ENCODE measurements around the gene RAI14.
"Not testable (repeated sequence)": the region's sequence is repeated elsewhere in the genome, so short reads cannot be mapped to it uniquely, and the experiment has no call there.

Gene RAI14

DNA sequence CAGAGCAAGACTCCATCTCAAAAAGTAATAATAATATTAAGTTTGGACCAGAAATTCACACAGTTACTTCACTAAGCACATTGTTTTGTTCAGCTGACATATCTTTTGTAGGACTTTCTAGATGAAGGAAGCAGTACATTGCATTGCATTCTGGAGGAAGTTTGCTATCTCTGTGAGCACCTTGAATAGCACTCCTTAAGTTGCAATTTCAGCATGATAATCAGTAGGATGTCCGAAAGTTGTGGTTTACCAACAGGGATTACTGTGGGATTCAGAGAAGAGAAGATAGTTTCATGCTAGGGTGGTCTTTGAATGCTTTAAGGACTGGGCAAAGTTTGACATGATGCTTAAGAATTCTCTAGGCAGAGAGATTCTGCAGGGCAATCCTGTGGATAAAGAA lies 164.5 kb downstream of the RAI14 start:
- no peak for DNase-seq (ENCODE audit: low spot score)

DNA sequence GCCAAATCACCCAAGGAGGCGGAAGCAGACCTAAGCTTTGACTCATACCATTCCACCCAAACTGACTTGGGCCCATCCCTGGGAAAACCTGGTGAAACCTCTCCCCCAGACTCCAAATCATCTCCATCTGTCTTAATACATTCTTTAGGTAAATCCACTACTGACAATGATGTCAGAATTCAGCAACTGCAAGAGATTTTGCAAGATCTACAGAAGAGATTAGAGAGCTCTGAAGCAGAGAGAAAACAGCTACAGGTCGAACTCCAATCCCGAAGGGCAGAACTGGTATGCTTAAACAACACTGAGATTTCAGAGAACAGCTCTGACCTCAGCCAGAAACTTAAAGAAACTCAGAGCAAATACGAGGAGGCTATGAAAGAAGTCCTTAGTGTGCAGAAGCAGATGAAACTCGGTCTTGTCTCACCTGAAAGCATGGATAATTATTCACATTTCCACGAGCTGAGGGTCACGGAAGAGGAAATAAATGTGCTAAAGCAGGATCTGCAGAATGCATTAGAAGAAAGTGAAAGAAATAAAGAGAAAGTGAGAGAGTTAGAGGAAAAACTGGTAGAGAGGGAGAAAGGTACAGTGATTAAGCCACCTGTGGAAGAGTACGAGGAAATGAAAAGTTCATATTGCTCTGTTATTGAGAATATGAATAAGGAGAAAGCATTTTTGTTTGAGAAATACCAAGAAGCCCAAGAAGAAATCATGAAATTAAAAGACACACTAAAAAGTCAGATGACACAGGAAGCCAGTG lies 167.0 kb downstream of the RAI14 start:
- no peak for DNase-seq (ENCODE audit: low spot score)

DNA sequence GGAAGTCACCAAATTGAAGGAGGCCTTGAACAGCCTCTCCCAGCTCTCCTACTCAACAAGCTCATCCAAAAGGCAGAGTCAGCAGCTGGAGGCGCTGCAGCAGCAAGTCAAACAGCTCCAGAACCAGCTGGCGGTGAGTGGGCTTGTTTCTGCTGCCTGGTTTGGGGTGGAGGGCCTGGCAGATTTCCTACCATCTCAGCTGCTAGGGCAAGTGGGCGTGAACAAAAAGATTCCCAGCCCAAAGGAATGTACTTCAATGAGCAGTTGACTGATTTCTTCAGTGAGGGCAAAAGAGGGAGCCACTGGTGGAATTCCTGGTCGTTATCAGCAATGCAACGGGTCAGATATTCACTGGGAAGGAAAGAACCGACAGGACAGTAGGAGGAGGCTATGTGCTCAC lies 170.2 kb downstream of the RAI14 start:
- DNase-seq (ENCODE audit: low spot score), result no peak

DNA sequence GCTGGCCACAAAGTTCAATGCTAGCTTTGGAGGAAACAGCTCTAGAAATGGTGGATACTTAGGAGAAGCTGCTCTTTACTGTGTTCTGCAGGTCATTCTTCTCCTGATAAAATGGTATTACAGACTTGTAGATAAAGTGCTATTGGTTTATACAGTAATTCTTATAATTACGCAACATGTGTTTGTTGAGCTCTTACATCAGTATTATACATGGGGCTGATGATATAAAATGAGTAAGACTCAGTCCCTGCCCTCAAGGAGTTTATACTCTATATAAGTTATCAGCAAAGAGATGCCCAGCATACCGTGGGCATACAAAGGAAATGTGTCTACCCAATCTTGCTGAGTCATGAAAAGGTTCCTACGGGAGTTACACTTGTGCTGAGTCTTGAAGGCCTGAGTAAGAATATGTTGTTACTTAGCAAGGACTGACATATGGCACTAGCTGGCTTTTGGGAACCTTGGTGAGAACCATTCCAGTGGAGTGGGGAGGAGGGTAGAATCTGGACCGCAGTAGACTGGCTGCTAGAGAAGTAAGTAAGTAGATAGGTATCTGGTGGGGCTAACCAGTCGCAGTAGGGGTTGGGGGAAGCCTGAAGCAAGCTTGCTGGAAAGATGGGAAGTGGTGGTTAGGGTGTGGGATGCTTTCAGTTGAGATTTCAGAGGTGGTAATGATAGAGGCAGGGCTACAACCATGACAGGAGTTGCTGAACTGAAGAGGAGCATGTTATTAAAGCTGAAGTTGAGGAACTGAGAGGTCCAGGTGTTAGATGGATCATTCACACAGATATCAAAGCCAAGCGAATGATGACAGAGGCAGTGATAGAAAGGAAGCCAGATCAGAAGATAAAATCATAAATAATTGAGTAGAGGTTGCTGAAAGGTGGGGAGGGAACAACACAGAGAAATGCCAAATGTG lies 171.7 kb downstream of the RAI14 start:
- no peak for DNase-seq (ENCODE audit: low spot score)

DNA sequence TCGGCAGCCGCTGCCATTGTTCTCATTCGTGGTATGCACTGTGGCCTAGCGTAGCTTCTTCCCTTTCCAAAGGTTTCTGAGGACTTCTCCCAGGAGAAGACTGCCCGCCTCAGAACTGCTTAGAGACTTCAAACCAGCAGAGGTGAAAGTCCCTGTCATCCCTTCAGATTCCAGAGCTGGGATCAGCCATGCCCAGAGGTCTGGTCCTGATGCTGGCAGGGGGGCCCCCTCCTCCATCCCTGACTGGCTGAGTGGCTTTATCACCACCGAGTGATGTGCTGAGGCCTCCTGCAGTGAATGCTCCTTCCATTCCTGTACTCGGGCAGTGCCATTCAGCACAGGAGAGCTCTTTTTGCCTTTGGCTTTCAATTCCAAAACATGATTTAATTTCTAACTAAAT lies 174.7 kb downstream of the RAI14 start:
- not testable (repeated sequence) for DNase-seq (ENCODE audit: low spot score)

DNA sequence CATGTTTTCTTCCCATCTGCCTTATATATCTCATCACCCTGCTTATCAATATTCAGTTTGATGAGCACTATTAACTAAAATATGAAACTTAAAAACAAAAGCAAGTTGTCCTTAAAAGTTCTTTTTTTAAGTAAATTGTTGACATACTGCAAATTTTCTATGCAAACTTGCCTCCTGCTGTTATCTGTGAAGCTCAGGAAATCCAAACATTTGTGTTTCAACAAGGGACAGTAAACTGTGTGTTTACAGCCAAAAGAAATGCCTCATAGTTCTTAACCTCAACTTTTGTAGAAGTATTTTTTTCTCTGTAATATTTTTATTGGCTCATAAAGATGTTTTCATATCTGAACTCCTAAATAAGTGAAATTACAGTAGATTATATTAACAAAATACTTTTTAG lies 175.2 kb downstream of the RAI14 start:
- DNase-seq (ENCODE audit: low spot score), result no peak

DNA sequence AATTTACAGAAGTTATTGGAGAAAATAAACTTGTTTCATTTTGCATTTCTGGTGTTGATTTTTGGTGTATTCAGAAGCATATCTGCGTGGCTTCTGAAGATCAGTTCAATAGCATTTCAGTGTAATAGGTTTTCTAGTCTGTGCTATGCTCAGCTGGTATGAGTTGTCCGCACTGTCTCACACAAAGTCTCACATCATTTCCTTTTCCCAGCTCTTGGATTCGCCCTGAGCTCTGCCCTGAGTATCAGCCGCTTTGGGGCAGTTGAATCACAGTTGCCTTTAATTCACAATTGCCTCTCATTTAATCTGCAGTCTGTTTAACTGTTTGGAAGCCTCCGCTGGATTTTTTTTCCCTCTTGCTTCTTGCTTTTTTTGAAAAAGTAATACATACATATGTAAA lies 176.4 kb downstream of the RAI14 start:
- no peak for DNase-seq (ENCODE audit: low spot score)

DNA sequence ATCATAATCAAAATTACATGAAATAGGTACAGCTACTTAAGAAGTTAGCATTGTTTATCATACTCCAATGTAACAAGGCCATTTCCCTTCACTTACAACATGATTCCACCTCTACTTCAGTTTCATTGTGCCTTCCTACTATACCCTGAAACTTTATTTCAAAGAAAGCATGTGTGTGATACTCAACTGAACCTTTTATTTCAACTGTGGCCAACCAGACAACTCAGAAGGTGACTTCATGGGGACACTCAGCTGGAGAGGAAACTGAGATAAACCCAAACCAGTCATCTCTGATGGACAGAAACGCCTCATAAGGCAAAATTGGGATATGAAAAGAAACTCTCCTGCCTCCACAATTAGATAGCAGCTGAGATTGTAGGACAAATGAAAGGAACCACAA lies 177.0 kb downstream of the RAI14 start:
- DNase-seq (ENCODE audit: low spot score), result no peak

DNA sequence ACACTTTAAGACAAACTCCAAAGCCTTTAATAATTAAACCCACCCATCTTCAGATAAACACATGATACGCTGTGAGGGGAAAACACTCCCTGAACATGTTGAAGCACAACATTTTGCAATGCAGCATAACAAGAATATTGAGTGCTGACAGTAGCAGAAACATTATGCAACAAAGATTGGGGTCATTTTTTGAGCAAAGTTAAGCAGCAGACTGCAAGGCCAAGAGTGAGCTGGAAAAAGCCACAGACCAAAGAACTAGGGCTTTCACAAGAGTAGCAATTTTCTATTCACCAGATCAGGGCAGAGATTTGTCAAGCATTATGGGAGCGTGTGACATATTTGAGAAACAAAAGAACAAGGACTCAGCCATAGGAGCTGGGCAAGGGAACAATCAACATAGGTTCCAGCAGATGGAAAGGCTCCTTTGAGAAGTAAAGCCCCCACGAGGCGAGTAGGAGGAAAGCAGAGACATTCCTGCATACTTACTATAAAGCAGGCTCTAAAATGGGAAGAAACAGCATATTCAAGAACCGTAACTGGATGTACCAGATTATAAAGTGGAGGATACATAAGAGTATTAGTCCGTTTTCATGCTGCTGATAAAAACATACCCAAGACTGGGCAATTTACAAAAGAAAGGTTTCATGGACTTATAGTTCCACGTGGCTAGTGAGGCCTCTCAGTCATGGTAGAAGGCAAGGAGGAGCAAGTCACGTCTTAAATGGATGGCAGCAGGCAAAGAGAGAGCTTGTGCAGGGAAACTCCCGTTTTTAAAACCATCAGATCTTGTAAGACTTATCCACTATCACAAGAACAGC lies 178.1 kb downstream of the RAI14 start:
- no peak for DNase-seq (ENCODE audit: low spot score)

DNA sequence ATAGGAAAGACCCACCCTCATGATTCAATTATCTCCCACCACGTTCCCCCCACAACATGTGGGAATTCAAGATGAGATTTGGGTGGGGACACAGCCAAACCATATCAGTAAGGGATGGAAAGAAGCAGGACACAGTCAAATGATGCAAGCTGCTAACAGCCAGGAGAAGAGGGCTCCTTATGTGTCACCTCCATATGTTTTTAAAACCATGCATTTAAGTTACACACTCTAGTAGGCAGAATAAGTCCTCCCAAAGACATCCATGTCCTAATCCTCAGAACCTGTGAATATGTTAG lies 178.6 kb downstream of the RAI14 start:
- no peak for DNase-seq (ENCODE audit: low spot score)

DNA sequence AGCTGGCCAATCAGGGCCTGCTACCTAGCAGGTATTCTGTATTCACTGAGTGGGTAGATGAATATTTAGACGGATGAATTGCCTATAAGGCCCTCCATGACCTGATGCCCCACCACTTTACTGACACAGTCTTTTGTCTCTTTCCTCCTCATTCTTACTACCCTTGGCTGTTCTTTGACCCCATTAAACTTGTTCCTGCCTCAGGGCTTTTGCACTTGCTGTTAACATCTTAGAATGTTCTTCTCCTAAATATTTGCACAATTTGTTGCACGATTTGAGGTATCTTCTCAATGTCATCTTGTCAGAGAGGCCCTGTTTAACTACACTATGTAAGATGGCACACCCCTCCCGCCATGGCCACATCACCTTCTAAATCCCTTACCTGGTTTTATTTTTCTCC lies 179.5 kb downstream of the RAI14 start:
- DNase-seq (ENCODE audit: low spot score), result no peak

DNA sequence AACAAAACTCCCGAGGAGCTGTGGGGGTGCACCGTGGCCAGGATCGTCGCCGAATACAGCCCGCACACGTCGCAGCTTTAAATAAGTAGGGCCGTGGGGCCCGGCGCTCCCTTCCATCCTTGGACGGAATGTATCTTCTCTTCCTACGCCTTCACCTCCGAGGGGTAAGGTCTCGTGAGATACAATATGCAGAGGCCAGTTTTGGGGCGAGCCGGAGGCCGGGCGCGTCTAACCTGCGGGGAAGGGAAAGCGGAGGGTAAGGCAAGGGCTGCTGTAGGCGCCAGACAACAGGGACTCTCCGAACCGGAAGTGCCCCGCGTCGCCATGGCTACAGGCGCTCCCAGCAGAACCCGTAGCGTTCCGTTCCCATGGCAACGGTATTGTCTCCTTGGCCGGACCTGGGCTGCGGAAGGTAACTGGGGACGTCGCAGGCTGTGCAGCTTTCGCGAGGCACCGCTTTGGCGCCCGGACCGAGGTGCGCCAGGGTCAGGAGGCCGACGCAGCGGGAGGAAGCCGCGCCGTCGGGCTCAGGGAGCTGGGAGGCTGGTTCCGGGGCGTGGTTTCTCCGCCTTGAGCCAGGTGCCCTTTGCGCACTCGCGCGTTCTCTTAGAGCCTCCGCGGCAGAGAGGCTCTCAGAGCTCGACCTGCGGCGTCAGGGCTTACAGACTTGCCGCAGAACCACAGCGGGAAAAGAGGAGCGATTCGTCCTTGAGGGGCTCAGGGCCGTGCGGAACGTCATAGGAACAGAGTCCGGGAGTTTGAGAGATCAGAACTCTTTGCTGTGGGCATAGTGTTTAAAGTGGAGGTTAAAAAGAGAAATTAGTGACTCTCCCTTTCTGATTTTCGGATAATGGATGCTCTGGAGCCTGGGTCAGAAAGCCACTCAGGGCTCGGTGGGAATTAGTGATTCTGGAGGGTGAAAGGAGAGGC lies 182.9 kb downstream of the RAI14 start, which contains the start of gene TTC23L:
TSS of gene TTC23L (plus strand) at position 380 of the 930 bp plus-strand sequence. CDS start 1,508 bp downstream, outside the sequence.
- no peak for DNase-seq (ENCODE audit: low spot score)

DNA sequence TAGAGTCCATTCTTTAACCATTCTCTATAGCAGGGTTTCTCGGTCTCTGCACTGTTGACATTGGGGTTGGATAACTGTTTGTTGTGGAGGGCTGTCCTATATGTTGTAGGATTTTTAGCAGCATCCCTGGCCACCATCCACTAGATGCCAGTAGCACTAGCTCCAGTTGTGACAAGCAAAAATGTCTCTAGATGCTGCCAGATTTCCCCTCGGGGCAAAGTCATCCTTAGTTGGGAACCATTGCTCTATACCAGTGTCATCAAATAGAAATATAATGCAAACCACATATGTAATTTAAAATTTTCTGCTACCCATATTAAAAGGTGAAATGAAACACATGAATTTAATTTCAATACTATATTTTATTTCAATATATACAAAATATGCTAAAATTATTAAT lies 185.7 kb downstream of the RAI14 start:
- no peak for DNase-seq (ENCODE audit: low spot score)

DNA sequence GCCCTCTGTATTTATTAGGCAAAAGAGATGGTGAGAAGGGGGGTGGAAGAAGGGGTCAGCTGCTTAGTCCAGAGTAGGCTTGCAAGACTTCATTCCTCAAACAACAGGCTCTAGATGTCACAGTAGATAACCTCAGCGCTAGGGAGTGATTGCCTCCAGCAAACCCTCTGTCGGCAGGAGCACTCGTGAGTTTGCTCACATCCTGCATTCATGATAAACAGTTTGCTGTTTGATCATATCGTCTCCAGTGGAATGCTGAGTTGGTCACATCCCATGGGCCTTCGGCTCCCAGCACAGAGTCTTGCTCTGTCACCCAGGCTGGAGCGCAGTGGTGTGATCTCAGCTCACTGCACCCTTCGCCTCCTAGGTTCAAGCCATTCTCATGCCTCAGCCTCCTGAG lies 186.4 kb downstream of the RAI14 start:
- no peak for DNase-seq (ENCODE audit: low spot score)

DNA sequence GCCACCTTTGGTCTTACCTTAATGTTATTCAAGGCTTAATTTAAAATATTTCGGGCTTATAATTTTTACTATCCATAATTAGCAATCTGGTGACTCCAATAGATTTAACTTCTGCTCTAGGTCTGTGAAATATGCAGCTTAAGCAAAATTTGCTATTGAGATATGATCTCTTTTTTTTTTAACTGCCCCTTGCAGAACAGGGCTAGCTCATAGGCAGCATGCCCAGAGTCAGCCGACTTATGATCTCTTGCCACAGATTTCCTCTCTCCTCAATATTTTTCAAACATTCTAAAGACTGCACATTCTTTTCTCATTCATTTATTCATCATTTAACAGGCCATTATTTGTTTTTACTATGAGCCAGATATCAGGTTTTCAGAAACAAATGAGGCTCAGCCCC lies 187.4 kb downstream of the RAI14 start:
- DNase-seq (ENCODE audit: low spot score), result no peak

DNA sequence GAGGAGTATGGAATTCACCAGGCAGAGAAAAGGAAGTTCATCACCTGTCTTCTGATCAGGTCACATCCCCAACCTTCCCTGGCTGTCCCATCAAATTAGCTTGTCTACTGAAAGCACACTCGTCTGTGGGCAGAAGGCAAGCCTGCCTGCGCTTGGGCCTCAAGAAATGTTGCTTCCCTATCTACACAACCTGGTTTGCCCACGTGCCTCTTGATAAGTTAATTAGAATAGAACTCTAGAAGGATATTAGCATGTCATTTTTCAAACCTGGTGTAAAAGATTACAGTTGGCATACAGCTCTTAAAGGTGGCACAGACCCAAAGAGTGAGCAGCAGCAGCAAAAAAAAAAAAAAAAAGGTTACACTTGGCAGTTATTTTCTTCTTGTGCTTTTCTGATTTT lies 188.0 kb downstream of the RAI14 start:
- DNase-seq (ENCODE audit: low spot score), result no peak

DNA sequence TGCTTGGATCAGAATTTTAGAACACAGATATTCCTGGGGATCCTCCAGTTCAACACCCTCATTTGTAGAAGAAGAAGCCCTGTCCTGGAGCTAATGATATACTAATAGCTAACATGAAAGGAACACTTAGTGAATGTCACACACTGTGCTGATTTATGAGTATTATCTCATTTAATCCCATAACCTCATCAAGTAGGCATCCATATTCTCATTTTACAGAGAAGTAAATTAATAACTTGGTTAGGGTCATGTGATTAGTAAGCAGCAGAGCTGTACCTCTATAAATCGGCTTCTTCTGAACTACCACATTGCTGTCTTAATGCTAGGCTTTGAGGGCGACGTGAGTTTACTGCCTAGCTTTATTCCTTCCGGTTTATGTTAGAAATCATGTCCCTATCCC lies 188.9 kb downstream of the RAI14 start:
- no peak for DNase-seq (ENCODE audit: low spot score)

DNA sequence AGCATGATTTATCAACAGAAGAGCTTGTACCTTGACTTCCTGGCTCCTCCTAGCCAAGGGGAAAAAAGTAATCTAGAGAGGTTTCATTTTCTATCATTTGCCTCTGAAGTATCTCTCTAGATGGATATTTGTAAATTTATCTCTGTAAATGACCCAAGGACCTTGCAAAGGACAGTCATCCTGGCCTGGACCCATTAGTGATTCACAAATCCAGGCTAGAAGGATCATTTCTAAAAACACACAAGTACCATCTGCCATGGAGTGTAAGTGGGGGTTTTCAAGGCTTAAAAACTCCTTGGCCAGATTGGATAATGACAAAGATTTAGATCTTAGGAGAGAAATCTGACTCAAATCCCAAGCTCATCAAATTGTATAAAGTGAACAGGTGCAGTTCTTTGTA lies 190.9 kb downstream of the RAI14 start:
- no peak for DNase-seq (ENCODE audit: low spot score)

DNA sequence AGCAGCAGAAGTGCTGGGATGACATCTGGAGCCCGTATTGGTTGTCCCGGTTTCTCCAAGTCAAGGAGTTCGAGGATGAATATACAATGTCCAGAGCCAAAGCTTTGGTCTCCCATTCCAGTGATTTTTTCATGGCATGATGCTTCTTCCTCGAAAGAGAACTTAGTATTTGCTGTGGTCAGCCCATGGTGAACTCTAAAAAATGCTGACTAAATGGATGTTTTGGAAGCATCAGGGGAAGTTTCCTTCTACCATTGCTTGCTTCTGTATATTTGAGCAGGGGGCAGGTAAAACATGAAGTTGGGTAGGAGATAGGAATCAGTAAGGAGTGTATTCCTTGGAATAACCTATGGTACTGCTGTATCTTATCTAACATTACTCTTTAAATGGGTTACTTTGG lies 191.4 kb downstream of the RAI14 start:
- DNase-seq (ENCODE audit: low spot score), result no peak

DNA sequence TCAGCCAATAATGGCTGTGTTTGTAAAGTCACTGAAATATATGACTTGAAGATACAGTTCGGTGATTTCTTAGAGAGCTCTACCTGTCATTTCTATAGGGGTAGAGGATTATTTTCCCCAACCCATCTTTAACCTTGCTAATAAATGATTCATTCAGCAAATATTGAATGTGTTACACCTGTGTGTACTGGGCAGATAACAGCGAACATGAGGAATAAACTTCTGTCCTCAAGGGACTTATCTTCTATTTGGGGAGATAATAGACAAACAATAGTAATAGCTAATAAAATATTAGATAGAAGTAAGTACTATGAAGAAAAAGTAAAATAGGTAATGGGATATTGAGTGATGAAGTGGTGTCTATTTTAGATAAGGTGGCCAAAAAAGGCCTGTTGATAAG lies 192.1 kb downstream of the RAI14 start:
- no peak for DNase-seq (ENCODE audit: low spot score)

DNA sequence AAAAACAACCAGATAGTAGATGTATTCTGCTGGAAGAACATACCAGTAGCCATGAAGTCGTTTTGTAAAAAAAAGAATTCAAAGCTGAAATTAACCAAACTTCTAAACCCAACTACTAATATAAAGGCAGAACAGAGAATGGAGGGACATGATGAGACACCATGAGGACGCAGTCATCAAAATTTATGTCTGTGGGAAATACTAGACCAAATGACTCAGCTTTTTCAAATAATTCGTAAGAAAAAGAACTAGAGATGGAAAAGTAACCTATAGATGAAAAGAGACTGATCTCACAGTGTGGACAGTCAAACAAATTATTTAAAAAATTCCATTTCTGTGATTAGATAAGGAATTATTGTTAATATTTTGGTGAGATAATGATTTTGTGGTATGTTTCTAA lies 193.1 kb downstream of the RAI14 start:
- no peak for DNase-seq (ENCODE audit: low spot score)
